Lower leg skin (tissue), 3 donors: ENCODE results near the gene ANKRD52.

Source experiments
- POLR2A ChIP-seq, 2 donors: fragments of 450-650 bp; IDR thresholded peaks; one replicate each; pipeline ENCODE4 v1.6.1; 2016 to 2017; ENCODE audit warnings: antibody characterized with exemption in 2 of 2, mild to moderate bottlenecking in 1 of 2, moderate library complexity in 1 of 2
- TF ChIP-seq, protein P1 (sequence below), 3 donors: fragments of 450-650 bp; IDR thresholded peaks; one replicate each; pipeline ENCODE4 v1.5.1; 2016; ENCODE audit warnings: antibody characterized with exemption in 3 of 3, mild to moderate bottlenecking in 3 of 3, moderate library complexity in 2 of 3

DNA sequence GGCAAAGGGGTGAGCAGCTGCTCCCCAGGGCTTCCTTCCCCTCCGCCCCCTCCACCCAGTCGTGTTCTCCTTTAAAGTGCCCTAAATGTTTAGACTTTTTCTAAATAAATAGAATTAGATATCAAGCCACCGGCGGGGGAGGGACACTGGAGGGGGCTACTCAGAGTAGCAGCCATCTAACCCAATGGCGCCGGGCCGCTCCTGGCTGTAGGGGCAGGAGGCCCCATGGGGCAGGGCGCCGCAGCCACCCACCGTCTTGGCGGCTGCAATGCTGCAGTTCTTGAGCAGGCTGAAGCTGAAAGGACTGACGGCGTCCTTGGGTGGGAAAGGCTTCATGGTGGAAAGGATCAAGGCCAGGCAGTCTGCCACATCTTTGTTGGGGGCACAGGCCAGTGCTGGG lies 15.2 kb downstream of the ANKRD52 start:
- TF ChIP-seq, protein P1, sequence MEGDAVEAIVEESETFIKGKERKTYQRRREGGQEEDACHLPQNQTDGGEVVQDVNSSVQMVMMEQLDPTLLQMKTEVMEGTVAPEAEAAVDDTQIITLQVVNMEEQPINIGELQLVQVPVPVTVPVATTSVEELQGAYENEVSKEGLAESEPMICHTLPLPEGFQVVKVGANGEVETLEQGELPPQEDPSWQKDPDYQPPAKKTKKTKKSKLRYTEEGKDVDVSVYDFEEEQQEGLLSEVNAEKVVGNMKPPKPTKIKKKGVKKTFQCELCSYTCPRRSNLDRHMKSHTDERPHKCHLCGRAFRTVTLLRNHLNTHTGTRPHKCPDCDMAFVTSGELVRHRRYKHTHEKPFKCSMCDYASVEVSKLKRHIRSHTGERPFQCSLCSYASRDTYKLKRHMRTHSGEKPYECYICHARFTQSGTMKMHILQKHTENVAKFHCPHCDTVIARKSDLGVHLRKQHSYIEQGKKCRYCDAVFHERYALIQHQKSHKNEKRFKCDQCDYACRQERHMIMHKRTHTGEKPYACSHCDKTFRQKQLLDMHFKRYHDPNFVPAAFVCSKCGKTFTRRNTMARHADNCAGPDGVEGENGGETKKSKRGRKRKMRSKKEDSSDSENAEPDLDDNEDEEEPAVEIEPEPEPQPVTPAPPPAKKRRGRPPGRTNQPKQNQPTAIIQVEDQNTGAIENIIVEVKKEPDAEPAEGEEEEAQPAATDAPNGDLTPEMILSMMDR (IDR thresholded peaks at IDR 0.05): no peak
- no peak for TF ChIP-seq POLR2A (IDR thresholded peaks at IDR 0.05)
